Hepatocyte (in vitro differentiated cells): ENCODE results near the gene RACGAP1. TPM values are rescaled to one million over a fixed set of nuclear protein-coding genes. Genes with fewer than 3 reads are reported as not detected.

Experiments
- DNase-seq: peaks from one replicate; pipeline ENCODE4 v3.0.0-alpha.2; 2016; ENCODE audit warnings: low spot score
- H2AFZ ChIP-seq: fragments of 200-600 bp; sonication (generic); 2 replicates; pipeline ENCODE4 v1.6.0; 2016; ENCODE audit warnings: antibody characterized with exemption, mild to moderate bottlenecking
- H3K27ac ChIP-seq: fragments of 200-600 bp; sonication (generic); 2 replicates; pipeline ENCODE4 v1.5.1; 2016; ENCODE audit warnings: mild to moderate bottlenecking
- H3K27me3 ChIP-seq: fragments of 200-600 bp; sonication (generic); 2 replicates; pipeline ENCODE4 v1.6.1; 2016
- H3K36me3 ChIP-seq: fragments of 200-600 bp; sonication (generic); replicated peaks from 2 replicates; pipeline ENCODE4 v1.5.1; 2016; ENCODE audit warnings: low read depth; ENCODE audit not compliant: insufficient read depth
- H3K4me1 ChIP-seq: fragments of 200-600 bp; sonication (generic); 2 replicates; pipeline ENCODE4 v1.5.1; 2016; ENCODE audit warnings: mild to moderate bottlenecking, moderate library complexity; ENCODE audit not compliant: insufficient read depth
- H3K4me2 ChIP-seq: fragments of 200-600 bp; sonication (generic); 2 replicates; pipeline ENCODE4 v1.6.0; 2016
- H3K4me3 ChIP-seq: fragments of 200-600 bp; sonication (generic); 2 replicates; pipeline ENCODE4 v1.5.1; 2016; ENCODE audit warnings: mild to moderate bottlenecking
- H3K79me2 ChIP-seq: fragments of 200-600 bp; sonication (generic); 2 replicates; pipeline ENCODE4 v1.6.0; 2017; ENCODE audit warnings: mild to moderate bottlenecking
- H3K9me2 ChIP-seq: fragments of 200-600 bp; sonication (generic); replicated peaks from 2 replicates; pipeline ENCODE4 v1.6.0; 2017; ENCODE audit warnings: mild to moderate bottlenecking; ENCODE audit not compliant: insufficient read depth
- H3K9me3 ChIP-seq: fragments of 200-600 bp; sonication (generic); 2 replicates; pipeline ENCODE4 v1.5.1; 2016; ENCODE audit warnings: low read depth, mild to moderate bottlenecking
- H4K20me1 ChIP-seq: fragments of 200-600 bp; sonication (generic); 2 replicates; pipeline ENCODE4 v1.6.0; 2016; ENCODE audit warnings: mild to moderate bottlenecking; ENCODE audit not compliant: insufficient read depth, poor library complexity, severe bottlenecking
- EZH2 ChIP-seq: fragments of 200-600 bp; sonication (generic); IDR thresholded peaks from 2 replicates; pipeline ENCODE4 v1.6.1; 2016; ENCODE audit warnings: antibody characterized with exemption, mild to moderate bottlenecking, borderline replicate concordance
- EZH2phosphoT487 ChIP-seq: fragments of 200-600 bp; sonication (generic); IDR thresholded peaks from one replicate; pipeline ENCODE4 v1.6.1; 2018; ENCODE audit warnings: antibody characterized with exemption, mild to moderate bottlenecking, low read depth, moderate library complexity; ENCODE audit not compliant: unreplicated experiment, severe bottlenecking
- WGBS: methylation state at CpG from one replicate; pipeline ENCODE4 v1.1.6; 2016; ENCODE audit warnings: low lambda C conversion rate; ENCODE audit errors: missing lambda C conversion rate; 5-methylcytosine and 5-hydroxymethylcytosine counted together
- polyA plus RNA-seq: library from polyadenylated mRNA; unstranded; fragments of >200 nt; fragmentation: Nextera tagmentation; extraction: Ambion mirVana; gene quantifications from 2 replicates; pipeline ENCODE4 v1.2.1, GENCODE V29; 2016
- total RNA-seq: library from RNA; depleted of rRNA; stranded (reverse); fragments of >200 nt; gene quantifications from 2 replicates; pipeline ENCODE4 v1.2.3, GENCODE V29; 2014
- TF ChIP-seq, protein P1 (sequence below): fragments of 200-600 bp; sonication (generic); IDR thresholded peaks from 2 replicates; pipeline ENCODE4 v1.5.1; 2016; ENCODE audit warnings: antibody characterized with exemption, mild to moderate bottlenecking; ENCODE audit not compliant: poor library complexity

RACGAP1 gene
- total and polyA plus RNA-seq, 2 experiments from 2014 or later, result 17.3 to 22.1 TPM

DNA sequence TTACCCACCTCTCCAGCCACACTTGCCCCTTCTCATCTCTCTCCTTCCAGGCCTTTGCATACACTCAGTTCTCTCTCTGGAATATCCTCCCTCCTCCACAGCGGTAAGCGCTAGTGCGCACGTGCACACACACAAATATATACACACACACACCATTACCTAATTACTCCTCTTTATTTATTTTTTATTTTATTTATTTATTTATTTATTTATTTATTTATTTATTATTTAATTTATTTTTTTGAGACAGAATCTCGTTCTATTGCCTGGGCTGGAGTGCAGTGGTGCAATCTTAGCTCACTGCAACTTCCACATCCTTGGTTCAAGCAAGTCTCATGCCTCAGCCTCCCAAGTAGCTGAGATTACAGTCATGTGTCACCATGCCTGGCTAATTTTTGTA, 43.8 kb upstream of the RACGAP1 start:
- TF ChIP-seq EZH2 (no peak), EZH2phosphoT487 (no peak)
- TF ChIP-seq, protein P1, sequence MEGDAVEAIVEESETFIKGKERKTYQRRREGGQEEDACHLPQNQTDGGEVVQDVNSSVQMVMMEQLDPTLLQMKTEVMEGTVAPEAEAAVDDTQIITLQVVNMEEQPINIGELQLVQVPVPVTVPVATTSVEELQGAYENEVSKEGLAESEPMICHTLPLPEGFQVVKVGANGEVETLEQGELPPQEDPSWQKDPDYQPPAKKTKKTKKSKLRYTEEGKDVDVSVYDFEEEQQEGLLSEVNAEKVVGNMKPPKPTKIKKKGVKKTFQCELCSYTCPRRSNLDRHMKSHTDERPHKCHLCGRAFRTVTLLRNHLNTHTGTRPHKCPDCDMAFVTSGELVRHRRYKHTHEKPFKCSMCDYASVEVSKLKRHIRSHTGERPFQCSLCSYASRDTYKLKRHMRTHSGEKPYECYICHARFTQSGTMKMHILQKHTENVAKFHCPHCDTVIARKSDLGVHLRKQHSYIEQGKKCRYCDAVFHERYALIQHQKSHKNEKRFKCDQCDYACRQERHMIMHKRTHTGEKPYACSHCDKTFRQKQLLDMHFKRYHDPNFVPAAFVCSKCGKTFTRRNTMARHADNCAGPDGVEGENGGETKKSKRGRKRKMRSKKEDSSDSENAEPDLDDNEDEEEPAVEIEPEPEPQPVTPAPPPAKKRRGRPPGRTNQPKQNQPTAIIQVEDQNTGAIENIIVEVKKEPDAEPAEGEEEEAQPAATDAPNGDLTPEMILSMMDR, result no peak
- DNase-seq, result no peak
- Histone ChIP-seq H4K20me1 (no peaks in the 10 kb centered on the region), H3K9me2 (no peaks in the 10 kb centered on the region), H3K27ac (no peak overlapping the region), H3K79me2 (no peaks in the 10 kb centered on the region), H3K36me3 (no peaks in the 10 kb centered on the region), H2AFZ (no peak overlapping the region), H3K4me3 (no peak overlapping the region), H3K27me3 (no peaks in the 10 kb centered on the region), H3K4me1 (no peaks in the 10 kb centered on the region), H3K4me2 (no peak overlapping the region), H3K9me3 (no peaks in the 10 kb centered on the region)
- 98% methylated on average over 5 of the region's 5 CpGs for whole genome bisulfite sequencing

DNA sequence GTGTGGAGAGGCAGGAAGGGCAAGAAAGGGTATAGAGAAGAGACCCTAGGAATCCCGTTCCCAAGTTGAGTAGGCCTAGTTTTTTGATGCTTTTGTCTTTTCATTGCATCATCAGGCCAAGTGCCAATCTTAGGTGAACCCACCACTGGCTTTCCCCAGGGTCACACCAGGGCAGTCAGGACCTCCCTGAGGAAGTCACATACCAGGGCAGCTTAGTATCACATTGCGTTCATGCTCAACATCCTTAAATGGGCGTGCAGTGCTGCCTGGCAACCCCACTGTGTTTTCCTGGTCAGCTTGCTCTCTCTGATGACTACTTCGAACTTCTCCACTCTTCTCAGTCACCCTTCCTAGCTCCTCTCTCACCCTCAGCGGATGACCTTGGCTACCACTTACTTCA, 41.1 kb upstream of the RACGAP1 start:
- Histone ChIP-seq H3K9me3 (no peaks in the 10 kb centered on the region), H3K9me2 (no peaks in the 10 kb centered on the region), H3K36me3 (no peaks in the 10 kb centered on the region), H3K4me2 (no peak overlapping the region), H2AFZ (no peak overlapping the region), H3K27ac (no peak overlapping the region), H4K20me1 (no peaks in the 10 kb centered on the region), H3K27me3 (no peaks in the 10 kb centered on the region), H3K4me1 (no peaks in the 10 kb centered on the region), H3K4me3 (no peak overlapping the region), H3K79me2 (no peaks in the 10 kb centered on the region)
- WGBS, result 71% methylated on average over 5 of the region's 5 CpGs
- TF ChIP-seq EZH2 (no peak), EZH2phosphoT487 (no peak)
- TF ChIP-seq, protein P1, result no peak
- no peak for DNase-seq

DNA sequence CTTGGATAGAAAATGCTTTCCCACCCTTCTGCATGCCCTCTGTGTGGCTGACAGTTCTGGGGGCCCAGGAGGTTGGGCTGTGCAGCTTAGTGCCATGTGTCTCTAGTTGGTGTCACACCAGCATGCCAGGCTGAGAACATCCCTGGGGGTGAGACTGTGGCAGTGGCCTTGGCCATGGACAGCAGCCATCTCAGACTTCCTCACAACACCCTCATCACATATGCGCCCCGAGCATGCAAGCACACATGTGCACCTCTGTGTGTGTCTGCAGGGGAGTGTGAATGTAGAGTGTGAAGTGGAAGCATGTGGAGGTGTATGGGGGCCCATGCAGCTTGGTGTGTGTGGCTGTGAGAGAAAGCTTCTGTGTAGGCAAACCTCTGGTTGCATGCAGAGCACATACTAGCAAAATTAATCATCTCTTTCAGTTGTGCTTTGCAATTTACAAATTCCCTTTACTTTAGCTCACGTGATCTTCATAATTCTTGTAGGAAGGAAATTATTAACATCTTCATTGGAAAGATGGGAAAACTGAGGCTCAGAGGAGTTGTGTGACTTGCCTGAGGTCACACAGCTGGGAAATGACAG, 40.5 kb upstream of the RACGAP1 start:
- WGBS, result 91% methylated on average over 3 of the region's 3 CpGs
- Histone ChIP-seq H3K9me3 (no peaks in the 10 kb centered on the region), H3K4me2 (no peak overlapping the region)

More for the DNA sequence above, 40.5 kb upstream of the RACGAP1 start:
- Histone ChIP-seq H3K4me3 (no peak overlapping the region), H2AFZ (no peak overlapping the region), H3K27me3 (no peaks in the 10 kb centered on the region), H3K9me2 (no peaks in the 10 kb centered on the region), H3K27ac (no peak overlapping the region), H3K4me1 (no peaks in the 10 kb centered on the region), H4K20me1 (no peaks in the 10 kb centered on the region), H3K36me3 (no peaks in the 10 kb centered on the region), H3K79me2 (no peaks in the 10 kb centered on the region)
- TF ChIP-seq, protein P1, result no peak
- TF ChIP-seq EZH2phosphoT487 (no peak), EZH2 (no peak)
- DNase-seq, result no peak
